Measurements from ENCODE around the gene PGBD4.

DNA sequence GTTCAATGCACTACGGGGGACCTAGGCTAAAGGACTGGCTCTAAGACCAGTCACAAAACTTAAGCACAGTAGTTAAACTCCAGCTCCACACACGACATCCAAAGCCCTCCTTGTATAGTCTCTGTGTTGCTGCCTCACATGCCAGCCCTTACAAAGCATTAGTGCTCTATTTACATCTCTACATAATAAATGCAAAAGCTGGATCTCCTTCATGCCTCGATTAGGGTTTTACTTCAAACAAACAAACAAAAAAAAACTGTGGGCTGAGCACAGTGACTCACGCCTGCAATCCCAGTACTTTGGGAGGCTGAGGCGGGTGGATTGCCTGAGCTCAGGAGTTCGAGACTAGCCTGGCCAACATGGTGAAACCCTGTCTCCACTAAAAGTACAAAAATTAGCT is 9.6 kb downstream of the PGBD4 start:
- TF ChIP-seq, protein P1, sequence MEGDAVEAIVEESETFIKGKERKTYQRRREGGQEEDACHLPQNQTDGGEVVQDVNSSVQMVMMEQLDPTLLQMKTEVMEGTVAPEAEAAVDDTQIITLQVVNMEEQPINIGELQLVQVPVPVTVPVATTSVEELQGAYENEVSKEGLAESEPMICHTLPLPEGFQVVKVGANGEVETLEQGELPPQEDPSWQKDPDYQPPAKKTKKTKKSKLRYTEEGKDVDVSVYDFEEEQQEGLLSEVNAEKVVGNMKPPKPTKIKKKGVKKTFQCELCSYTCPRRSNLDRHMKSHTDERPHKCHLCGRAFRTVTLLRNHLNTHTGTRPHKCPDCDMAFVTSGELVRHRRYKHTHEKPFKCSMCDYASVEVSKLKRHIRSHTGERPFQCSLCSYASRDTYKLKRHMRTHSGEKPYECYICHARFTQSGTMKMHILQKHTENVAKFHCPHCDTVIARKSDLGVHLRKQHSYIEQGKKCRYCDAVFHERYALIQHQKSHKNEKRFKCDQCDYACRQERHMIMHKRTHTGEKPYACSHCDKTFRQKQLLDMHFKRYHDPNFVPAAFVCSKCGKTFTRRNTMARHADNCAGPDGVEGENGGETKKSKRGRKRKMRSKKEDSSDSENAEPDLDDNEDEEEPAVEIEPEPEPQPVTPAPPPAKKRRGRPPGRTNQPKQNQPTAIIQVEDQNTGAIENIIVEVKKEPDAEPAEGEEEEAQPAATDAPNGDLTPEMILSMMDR (IDR thresholded peaks at IDR 0.05 in 8 of 11, conservative IDR thresholded peaks at IDR 0.05 in 3 of 11): no peak
- TF ChIP-seq POLR2A (IDR thresholded peaks at IDR 0.05): no peak
- TF ChIP-seq POLR2AphosphoS5 (IDR thresholded peaks at IDR 0.05): no peak
